ENCODE data around the gene GRIA2.

DNA sequence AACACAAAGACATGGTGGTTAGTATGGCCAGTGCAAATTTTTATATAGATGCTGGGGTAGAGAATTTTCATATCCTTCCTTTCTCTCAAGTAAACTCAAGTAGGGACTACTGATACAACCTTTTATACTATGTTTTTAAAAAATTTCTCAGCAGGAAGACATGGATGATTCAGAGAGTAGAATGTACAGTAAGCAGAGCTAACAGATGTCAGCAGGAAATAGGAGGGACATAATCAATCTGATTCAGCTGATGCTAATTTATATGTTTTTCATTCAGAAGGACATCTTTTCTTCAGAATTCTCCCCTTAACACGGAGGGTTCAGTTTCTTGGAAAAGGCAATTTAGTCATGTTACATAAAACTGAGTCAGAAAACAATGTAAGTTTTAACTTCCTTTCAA lies 95.4 kb downstream of the GRIA2 start:
- TF ChIP-seq, protein P1, sequence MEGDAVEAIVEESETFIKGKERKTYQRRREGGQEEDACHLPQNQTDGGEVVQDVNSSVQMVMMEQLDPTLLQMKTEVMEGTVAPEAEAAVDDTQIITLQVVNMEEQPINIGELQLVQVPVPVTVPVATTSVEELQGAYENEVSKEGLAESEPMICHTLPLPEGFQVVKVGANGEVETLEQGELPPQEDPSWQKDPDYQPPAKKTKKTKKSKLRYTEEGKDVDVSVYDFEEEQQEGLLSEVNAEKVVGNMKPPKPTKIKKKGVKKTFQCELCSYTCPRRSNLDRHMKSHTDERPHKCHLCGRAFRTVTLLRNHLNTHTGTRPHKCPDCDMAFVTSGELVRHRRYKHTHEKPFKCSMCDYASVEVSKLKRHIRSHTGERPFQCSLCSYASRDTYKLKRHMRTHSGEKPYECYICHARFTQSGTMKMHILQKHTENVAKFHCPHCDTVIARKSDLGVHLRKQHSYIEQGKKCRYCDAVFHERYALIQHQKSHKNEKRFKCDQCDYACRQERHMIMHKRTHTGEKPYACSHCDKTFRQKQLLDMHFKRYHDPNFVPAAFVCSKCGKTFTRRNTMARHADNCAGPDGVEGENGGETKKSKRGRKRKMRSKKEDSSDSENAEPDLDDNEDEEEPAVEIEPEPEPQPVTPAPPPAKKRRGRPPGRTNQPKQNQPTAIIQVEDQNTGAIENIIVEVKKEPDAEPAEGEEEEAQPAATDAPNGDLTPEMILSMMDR (IDR thresholded peaks at IDR 0.05) = no peak
- no peak for TF ChIP-seq POLR2A (IDR thresholded peaks at IDR 0.05)
